Right hindlimb (tissue), 1 donor: ENCODE measurements around the gene NOD2.

ENCODE experiments used
- DNase-seq: peaks from one replicate; pipeline ENCODE4 v3.0.0-alpha.2; 2018

The NOD2 gene

DNA sequence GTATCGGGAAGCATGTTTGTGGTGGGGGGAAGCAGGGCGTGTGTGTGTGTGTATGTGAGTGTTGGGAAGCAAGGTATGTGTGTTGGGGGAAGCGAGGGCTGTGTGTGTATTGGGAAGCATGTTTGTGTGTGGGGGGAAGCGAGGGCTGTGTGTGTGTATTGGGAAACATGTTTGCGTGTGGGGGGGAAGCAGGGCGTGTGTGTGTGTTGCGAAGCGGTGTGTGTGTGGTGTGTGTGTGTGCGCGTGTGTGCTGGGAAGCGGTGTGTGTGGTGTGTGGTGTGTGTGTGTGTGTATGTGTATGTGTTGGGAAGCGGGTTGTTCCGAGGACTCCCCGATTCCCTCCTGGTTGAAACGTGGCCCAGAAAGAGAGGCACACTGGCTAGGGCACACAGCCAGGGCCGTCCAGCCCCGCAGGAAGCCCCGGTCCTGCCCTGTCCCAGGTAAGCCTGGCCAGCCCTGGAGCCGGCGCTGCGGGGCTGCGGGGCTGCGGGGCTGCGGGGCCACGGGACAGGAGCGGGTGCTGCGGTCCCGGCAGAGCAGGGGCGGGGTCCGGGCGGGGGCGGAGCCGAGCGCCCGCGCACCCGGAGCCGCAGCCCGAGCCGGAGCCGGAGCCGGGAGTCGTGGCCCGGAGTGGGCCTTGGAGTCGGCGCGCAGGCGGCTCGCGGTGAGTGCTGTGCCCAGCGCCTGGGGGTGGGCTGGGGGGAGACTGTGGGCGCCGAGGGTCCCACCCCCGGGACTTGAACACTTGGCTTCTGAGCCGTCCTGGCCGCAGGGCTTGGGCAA, at the start of gene NOD2:
Gene NOD2 (plus strand): TSS at position 608 of the 783 bp plus-strand sequence. CDS start 5,890 bp downstream, outside the sequence.
- DNase-seq = peak; percentile 34

DNA sequence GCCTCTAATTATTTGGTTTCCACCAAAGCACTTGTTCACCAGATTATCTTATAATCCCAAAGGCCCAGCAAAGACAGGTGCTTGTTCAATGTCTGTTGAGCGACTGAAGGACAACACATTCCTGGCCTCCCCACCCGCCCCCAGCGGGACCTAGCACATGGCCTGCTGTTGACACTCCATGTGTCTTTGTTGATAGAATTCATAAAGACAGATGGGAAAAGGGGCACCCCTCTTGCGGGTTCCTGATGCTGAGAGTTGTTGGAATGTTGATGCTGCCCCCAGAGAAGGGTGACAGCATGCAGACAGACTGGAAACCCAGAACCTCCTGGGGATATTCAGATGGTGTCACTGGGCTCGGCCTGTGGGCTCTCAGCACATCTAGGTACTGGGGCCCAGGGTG, 49.2 kb upstream of the NOD2 start:
- DNase-seq = no peak

DNA sequence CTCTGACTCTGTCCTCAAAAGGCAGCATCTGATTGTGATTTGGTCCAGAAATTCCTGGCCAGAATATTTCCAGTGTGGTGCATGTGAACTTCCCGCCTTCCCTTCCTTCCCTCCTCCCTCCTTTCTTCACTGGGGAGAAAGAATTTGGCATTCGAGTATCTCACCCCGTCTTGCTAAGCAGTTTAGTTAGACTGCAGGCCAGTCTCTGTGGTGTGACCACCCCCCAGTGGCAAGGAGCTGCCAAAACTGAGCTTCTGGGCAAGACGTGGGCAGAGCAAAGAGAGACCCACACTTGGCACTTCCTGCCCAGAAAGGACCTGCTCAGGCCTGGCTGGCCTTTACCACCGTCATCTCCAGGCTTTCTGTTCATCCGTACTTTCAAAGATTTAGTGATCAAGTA, 48.7 kb upstream of the NOD2 start:
- peak; percentile 59 for DNase-seq

DNA sequence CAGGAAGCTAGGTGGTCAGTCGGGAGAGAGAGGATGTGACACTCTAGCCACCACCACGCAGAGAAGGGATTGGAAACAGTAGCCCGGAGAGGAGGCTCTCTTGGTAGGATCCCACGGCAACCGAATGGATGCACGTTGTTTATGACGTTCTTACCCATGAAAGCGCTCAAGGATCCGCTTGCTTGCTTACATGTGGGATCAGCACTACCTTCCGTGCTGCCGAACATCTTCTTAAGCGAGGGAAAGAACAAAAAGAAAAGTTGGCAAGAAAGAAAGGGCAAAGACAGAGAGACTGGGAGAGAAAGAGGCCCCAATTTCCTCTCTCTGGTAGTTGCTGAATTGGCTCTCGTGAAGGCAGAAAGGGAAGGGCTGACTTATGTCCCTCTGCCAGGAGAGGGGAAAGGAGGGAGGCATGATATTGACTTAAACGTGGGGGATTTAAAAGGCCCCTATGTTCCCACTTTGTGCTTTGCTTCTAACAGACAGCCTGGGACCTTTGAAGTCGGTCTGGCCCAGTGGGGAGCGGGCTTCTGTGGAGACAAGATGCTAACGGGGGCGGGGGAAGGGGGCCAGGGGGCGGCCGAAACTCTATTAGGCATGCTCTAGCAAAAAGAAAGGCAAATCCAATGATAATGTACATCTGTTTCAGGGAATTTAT, 47.7 kb upstream of the NOD2 start:
- peak; percentile 44 for DNase-seq

DNA sequence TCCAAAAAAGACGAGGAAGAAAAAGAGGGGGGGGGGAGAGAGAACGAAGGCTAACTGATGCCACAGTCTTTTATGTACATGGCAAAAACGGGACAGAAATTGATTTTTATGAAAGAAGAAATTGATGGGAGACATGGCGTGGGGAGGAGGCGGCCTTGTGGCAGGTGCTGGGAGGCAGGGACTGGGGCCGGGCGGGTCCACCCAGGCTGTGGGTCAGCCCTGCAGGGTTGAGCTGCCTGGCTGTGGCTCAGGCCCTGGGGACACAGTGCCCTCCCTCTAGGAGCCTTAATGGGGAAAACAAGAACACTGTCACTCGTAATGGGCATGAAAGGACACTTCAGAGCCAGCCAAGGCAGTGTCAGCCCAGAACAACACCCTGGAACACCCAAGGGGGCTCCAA, 47.1 kb upstream of the NOD2 start:
- DNase-seq = no peak

DNA sequence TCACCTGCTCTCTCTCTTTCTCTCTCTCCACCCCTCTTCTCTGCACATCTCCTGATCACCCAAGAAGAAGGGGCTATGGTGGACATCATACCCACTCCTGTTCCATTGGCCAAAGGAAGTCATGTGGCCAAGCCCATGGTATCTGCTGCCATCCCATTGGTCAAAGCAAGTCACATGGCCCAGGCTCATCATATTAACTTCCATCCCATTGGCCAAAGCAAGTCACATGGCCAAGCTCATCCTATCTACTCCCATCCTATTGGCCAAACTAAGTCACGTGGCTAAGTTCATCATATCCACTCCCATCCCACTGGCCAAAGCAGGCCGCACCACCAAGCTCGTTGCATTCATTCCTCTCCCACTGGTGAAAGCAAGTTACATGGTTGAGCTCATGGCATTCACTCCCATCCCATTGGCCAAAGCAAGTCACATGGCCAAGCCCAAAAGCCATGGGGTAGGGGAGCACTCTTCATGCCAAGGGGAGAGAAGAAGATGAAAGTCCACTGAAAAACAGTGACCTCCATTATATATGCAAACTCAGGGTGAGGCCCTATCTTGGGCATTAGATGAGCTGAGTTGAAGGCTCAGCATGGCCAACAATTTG, 41.5 kb upstream of the NOD2 start:
- no peak for DNase-seq

DNA sequence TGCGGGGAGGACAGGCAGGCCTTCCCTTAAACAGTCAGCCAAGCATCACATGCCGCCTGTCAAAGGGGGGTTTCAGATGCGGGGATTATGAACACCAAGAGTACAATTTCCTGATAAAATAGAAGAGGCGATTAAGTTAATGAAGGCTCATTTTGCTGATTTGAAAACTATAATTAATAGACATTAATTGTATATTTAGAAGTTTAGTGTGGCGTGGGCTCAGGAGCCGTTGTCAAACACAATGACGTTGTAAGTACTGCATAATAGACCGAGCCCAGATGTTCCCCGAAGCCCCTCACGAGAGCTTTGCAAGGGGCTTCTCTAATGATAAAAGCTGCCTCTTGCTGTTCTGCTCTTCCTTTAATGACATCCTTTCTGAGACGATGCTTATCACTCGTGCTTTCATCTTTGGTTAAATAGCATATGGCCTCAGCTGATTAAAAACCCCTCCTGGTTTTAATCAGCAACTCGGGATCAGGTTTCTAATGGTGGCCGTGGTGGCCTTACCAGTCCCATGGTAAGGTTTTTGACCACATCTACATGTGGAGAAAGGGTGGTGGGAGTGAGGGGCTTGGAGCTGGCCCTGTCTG, 40.5 kb upstream of the NOD2 start:
- DNase-seq = no peak

DNA sequence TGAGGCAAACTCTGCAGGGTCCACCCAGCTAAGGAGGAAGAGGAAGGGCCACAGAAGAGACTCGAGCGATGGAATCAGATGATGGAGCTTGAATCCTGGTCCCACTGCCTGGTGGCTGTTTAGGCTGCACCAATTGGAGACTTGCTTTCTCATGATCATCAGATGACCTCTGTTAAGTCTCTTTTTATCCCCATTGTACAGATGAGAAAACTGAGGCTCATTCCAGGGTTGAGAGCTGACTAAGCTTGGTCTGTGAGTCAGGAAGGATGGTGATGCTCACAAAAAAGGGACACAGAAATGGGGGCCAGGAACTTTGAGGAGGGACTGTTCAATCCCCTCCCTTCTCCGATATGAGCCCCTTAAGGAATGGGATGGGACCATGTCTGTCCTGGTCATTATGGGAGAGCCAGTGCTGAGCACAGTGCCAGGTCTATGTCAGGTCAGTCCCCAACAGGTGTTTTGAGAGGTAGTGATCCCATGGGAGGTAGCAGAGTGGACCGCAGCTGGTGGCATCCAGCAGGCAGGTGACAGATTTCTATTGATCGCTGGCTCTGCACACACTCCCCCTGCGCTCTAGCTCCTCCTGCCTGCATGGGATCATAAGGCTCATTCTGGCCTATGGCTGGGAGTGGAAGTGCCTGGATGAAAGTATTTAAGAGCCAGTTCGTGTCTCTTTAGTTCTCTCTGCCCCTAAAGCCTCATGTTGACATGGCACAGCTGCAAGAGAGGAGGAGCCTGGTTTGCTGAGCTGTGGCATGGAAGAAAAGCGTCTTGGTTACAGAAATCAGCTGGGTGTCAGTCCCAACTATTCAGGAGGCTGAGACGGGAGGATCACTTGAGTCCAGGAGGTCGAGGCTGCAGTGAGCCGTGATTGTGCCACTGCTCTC, 39.5 kb upstream of the NOD2 start:
- no peak for DNase-seq

DNA sequence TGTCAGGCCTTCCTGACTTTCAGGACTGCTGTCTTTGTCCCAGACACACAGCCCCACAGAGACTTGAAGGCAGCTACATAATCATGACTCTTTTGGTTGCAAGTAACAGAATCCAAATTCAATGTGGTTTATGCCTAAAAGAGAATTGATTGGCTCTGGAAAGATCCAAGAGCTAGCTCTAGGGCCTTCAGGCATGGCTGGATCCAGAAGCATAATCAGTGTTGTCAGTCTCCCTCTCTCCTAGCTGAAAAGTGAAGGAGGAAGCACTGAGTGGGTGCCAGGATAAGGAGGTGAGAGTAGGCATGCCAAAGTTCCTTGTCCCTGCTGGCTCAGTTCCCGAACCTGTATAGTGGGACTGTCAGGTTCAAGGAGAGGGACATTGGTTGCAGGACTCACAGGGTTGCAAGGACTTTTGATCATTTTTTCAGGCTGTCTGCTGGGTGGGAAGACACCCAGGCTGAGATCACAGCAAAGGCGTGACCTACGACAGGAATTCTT, 37.8 kb upstream of the NOD2 start:
- DNase-seq = no peak

DNA sequence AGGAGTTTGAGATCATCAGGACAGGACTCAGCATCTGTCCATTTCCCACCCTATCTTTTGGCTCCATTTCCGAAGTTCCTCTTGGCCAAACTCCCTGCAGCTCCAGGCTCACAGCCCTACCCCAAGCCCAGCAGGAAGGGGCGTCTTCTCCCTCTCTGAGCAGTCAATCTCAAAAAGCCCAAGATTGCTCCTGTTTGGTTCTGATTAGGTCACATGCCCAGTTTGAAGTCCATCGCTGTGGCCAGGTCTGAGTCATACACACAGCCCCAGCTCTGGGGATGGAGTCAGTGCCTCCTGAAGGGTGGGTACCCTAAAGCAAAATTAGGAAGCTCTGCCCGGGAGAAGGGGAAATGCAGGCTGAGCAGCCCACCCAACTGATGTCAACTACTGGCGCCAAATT, 36.2 kb upstream of the NOD2 start:
- no peak for DNase-seq

DNA sequence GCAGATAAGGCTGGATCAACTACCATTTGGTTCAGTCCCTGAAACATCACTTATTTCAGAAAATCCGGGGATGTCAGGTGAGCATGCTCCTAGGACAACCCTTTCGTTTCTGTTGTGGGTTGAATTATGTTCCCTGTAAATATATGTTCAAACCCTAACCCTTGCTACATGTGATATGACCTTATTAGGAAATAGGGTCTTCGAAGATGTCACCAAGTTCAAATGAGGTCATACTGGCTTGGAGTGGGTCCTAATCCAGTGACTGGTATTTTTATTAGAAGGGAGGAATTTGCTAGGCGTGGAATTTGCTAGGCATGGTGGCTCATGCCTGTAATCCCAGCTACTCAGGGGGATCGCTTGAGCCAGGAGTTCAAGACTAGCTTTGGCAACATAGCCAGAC, 33.6 kb upstream of the NOD2 start:
- no peak for DNase-seq

DNA sequence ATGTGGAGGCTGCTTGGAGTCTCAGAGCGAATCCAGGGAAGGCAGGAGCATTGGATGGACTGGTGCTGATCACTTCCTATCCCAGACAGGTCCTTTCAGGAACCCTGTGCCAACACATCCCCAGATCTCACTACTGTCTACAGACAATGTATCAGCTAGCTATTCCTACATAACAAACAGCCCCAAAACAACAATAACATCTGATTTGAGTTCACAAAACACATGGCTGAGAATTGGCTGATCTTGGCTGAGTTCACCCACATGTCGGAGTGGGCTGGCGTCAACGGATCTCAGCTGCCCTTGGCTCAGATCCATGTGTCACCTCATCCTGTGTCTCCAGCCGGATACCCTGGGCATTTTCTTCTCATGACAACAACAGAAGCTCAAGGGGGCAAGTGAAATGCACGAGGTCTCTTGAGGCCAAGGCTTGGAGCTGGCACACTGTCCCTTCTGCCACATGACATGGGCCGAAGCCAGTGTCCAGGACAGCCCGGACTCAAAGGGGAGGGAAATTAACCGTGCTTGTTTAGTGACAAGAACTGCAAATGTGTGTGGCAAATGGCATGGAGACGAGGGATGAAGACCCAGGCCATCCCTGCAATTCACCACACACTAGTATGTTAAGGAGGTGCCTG, 31.0 kb upstream of the NOD2 start:
- no peak for DNase-seq

DNA sequence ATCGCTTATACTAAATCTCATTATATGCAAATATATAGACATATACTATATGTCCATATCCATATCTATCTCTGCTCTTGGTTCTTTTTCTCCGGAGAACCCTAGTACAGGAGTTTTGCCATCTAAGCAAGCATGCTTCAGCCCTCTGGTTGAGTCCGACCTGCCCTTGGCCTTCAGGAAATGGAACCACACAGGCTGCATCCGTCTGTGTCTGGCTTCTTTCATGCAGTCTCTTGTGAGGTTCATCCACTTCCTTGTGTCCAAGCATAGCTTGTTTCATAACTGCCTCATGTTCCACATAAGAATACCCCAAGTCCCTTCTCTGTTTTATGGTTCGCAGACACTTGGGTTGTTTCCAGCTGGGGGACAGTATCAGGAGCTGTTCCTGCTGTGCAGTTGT, 29.1 kb upstream of the NOD2 start:
- no peak for DNase-seq

DNA sequence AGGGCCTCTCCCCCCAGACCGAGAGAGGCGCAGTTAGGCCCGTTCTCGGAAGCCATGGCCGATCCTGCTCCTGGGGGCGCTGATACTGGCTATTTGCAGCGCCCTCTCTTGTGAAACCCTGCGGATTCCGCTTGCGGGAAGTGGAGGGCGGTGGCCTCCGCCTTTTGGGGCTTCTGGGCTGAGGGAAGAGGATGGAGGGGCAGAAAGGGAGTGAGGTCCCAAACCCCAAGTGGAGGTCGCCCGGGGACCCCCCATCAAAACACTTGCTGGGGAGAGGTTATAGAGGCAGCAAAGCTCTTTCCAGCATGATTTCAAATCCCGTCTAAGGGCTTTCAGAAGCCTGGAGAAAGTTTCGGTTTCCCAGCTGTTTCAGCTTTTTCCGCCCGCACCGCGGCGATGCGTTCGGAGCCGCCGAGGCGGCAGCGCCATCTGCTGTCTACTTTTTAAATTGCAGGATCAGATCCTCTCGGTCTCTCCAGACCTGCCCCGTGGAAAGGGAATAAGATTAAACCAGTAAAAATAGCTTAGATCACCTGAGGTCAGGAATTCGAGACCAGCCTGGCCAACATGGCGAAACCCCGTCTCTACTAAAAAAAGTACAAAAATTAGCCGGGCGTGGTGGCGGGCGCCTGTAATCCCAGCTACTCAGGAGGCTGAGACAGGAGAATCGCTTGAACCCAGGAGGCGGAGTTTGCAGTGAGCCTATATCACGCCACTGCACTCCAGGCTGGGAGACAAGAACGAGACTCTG, 28.1 kb upstream of the NOD2 start:
- DNase-seq = peak; percentile 88

DNA sequence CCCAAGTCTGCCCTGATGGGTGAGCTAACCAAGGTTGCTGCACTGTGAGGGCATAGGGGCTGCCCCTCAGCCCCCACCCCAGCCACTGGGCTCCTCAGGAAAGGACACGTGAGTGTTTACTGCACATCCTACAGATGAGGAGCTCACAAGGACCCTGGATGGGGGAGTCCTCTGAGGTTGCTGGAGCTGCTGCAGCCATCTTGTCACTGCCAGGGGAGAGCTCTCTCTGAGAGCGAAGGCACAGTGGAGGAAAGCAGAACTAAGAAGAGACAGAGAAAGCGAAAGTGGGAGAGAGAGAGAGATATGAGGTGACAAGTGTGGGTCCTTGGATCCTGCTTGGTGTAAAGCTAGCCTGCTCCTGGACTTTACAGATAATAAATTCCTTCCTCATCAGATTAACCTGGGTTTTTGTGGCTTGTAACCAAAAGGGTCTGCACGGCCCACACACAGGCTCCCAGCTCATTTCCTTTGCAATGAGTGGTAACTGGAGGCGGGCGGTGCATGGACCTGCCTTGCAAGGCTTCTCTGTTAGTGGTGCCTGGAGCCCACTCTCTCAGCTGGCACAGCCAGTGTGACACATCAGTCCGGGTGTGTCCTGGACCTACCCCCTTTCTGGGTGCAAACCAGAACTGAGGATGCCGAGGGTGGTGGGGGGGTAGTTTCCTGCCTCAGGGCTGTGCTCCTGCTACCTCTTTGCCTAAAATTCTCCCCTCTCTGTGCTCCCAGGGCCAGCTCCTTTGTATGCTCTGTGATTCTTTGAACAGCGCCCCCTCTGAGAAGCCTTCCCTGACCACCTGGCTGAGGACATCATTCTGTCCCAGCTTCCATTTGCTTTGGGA, 26.5 kb upstream of the NOD2 start:
- DNase-seq = no peak

DNA sequence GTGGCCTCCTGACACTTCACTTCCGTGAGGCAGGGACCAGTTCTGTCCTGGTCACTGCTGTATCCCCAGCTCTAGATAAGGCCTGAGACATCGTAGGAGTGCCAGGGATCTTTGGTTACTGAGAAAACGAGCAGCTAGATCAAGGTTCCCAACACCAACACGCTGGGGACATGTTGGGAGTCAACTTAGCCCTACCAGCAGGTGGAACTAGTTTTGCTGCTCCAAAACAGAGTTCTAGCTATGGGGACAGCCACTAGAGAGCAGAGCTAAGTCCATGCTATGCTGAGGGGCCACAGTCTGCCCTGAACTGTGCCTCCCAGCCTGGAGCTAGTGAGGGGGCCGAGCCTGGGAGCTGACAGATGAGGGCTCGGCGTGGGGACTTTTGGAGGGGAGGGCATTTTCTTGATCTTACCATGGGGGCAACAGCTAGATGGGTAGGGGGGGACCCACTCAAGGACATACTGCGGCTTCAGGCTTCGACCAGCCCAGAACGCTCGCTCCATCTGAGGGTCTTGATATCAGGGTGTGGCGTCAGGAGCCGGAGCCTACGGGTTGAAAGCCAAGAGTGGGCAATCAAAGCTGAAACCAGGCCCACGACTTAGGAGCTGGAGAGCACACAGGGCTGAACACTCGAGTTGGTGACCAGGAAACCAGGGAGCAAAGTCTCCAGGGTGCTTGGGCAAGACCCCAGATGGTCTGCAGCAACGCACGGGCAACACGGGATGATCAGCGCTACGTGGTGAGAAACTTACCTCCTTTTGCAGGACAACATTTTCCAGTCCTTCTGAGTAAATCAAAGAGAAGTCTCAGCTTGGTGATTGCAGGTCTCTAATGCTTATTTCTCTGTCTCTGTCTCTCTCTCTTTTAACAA, 25.7 kb upstream of the NOD2 start:
- no peak for DNase-seq

DNA sequence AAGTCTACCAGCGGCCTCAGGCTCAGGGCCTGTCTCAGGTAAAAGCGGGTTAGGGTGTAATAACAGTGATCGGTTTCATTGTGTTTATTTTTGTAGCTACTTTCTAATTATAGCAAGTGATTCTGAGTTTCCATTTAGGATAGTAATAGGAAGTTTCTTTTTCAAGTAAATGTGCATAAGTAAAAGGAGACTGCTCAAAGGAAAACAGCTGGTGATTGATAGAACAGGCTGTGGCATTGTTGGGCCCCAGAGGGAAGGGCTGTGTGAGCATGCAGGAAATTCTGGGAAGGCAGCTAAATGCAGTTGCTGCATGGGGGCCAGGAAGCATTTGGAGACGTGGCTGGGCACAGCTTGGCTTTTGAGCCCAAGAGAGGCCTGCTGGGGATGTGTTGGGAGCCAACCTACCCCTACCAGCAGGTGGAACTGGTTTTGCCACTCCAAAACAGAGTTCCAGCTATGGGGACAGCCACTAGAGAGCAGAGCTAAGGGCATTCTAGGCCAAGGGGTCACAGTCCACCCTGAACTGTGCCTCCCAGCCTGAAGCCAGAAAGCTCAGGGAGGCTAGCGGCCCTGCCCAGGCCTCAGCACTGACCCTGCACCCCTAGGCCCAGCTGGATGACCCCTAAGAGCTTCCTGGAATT, 24.9 kb upstream of the NOD2 start:
- peak; percentile 63 for DNase-seq

DNA sequence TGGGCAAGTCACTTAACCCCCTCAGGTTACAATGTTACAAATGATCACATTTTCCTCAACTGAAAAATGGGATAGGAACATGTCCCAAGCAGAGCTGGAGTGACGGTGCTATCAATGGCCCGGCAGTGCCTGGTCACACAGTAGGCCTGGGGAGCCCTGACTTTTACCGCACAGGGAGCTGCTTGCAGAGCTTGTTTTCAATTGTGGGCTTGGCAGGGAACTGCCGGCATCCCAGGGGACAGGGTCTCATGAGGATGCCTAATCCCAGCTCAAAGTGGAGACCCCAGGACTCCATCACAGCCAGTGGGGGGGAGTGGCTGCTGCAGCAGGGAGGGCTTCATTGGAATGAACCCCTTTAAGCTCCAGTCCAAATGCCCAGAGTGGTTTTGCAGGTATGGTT, 23.7 kb upstream of the NOD2 start:
- no peak for DNase-seq

DNA sequence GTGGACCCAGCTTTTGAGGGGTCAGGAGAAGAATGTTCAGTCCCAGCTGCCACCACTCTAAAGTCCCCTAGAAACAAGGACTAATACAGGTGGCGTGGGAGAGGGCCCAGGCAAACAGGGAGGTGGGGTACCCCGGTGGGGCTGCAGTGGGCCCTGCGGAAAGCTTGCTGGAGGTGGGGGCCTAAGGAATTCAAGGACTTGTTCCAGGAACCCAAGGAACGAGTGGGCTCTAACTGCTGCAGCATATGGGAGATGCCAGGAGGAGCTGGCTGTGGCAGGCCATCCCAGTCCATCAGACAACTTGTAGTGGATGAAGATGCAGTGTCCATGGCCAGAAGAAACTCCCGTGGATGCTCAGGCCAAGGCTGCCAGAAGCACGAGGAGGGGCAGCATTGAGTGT, 22.9 kb upstream of the NOD2 start:
- no peak for DNase-seq
